ENCODE measurements around the gene OSBPL1A.

Gene OSBPL1A

DNA sequence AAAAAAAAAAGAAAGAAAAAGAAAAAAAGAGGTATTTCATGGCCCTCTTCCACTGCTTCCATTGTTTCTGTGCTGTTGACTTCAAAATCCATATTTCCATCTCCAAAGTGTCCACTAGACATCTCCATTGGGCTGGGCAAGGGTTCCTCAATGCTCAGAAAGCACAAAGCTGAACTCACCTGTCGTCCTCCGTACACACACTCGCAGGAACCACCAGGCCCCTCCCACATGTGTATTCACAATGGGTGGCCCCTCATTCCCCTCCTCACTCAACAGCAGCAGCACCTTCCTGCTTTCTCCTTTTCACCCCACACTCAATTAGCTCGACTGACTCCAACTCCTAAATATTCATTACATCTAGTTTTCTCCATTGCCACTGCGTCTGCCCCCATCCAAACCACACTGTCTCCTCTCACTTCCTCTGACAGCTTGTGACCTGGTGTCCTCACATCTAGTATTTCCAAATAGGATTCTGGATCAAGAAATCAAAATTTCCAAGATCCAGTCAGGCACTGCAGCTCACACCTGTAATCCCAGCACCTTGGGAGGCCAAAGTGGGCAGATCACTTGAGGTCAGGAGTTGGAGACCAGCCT lies 25.2 kb downstream of the OSBPL1A start:
- TF ChIP-seq, protein P1, sequence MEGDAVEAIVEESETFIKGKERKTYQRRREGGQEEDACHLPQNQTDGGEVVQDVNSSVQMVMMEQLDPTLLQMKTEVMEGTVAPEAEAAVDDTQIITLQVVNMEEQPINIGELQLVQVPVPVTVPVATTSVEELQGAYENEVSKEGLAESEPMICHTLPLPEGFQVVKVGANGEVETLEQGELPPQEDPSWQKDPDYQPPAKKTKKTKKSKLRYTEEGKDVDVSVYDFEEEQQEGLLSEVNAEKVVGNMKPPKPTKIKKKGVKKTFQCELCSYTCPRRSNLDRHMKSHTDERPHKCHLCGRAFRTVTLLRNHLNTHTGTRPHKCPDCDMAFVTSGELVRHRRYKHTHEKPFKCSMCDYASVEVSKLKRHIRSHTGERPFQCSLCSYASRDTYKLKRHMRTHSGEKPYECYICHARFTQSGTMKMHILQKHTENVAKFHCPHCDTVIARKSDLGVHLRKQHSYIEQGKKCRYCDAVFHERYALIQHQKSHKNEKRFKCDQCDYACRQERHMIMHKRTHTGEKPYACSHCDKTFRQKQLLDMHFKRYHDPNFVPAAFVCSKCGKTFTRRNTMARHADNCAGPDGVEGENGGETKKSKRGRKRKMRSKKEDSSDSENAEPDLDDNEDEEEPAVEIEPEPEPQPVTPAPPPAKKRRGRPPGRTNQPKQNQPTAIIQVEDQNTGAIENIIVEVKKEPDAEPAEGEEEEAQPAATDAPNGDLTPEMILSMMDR (IDR thresholded peaks at IDR 0.05; ENCODE audit: low read depth, low read length) = no peak
- H3K36me3 ChIP-seq = peaks cover 5% of the 10 kb centered on the region; the same call in 1 of the 2 replicates
- no peaks in the 10 kb centered on the region for H3K27me3 ChIP-seq (ENCODE audit: insufficient read depth, low read depth, severe bottlenecking)
- DNase-seq = no peak
- H3K9me3 ChIP-seq (ENCODE audit: severe bottlenecking) = no peaks in the 10 kb centered on the region
- no peak overlapping the region for H3K27ac ChIP-seq
- no peak overlapping the region for H3K4me3 ChIP-seq (ENCODE audit: low read depth, low read length)

DNA sequence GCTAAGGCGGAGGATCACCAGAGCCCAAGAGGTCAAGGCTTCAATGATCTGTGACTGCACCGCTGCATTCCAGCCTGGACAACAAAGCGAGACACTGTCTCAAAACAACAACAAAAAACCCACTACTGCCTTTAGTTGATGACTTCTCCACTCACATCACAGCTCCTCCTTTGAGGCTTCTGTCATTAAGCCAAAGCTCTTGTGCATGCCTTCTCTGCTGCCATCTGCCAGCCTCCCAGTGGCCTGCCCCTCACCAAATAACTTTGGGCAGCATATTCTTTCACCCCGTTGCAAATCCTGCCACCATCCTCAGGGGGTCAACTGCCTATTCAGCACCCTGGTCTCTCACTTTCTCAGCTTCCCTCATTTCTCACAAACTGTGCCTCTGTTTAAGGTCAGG lies 27.5 kb downstream of the OSBPL1A start:
- Histone ChIP-seq H3K27ac (no peak overlapping the region), H3K9me3 (ENCODE audit: severe bottlenecking) (no peaks in the 10 kb centered on the region), H3K27me3 (ENCODE audit: insufficient read depth, low read depth, severe bottlenecking) (no peaks in the 10 kb centered on the region), H3K4me3 (ENCODE audit: low read depth, low read length) (no peak overlapping the region), H3K36me3 (0 out of 2 replicates have a peak, but pooled peaks cover 8% of the 10 kb centered on the region)
- no peak for DNase-seq
- TF ChIP-seq, protein P1 (IDR thresholded peaks at IDR 0.05; ENCODE audit: low read depth, low read length) = no peak

DNA sequence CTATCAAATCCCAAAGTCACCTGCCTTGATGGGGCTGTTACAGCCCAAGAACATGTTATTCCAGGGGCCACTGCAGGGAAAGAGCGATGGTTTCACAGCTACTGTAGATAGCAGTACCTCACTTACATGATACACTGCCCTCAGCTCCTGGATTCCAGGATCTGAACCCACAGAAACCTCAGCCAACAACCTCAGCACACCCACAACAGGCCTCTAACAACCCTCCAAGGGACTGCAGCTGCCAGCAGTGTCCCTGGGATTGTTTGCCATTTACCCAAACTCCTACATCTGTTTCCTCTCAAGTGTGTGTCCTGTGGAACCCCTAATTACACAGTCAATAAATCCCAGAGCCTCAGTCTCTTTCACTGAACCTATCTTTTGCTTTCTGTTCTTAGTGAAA lies 28.2 kb downstream of the OSBPL1A start:
- Histone ChIP-seq H3K9me3 (ENCODE audit: severe bottlenecking) (no peaks in the 10 kb centered on the region), H3K27ac (no peak overlapping the region), H3K27me3 (ENCODE audit: insufficient read depth, low read depth, severe bottlenecking) (no peaks in the 10 kb centered on the region), H3K36me3 (0 out of 2 replicates have a peak, but pooled peaks cover 8% of the 10 kb centered on the region), H3K4me3 (ENCODE audit: low read depth, low read length) (no peak overlapping the region)
- no peak for DNase-seq
- TF ChIP-seq, protein P1 (IDR thresholded peaks at IDR 0.05; ENCODE audit: low read depth, low read length) = no peak

DNA sequence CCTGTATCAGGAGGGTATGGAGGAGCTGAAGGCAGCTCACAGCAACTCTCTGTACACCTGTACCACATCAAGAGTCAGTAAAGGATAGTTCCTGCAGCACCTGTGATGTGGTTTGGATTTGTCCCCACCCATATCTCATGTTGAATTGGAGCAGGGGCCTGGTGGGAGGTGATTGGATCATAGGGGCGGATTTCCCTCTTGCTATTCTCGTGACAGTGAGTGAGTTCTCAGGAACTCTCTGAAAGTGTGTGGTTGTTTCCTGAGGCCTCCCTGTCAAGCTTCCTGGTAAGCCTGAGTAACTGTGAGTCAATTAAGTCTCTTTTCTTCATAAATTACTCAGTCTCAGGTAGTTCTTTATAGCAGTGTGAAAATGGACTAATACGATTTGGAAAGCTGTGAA lies 28.9 kb downstream of the OSBPL1A start:
- H3K4me3 ChIP-seq (ENCODE audit: low read depth, low read length) = no peak overlapping the region
- no peak for DNase-seq
- H3K27me3 ChIP-seq (ENCODE audit: insufficient read depth, low read depth, severe bottlenecking) = no peaks in the 10 kb centered on the region
- TF ChIP-seq, protein P1 (IDR thresholded peaks at IDR 0.05; ENCODE audit: low read depth, low read length) = no peak
- H3K36me3 ChIP-seq = 0 out of 2 replicates have a peak, but pooled peaks cover 8% of the 10 kb centered on the region
- no peaks in the 10 kb centered on the region for H3K9me3 ChIP-seq (ENCODE audit: severe bottlenecking)
- no peak overlapping the region for H3K27ac ChIP-seq

DNA sequence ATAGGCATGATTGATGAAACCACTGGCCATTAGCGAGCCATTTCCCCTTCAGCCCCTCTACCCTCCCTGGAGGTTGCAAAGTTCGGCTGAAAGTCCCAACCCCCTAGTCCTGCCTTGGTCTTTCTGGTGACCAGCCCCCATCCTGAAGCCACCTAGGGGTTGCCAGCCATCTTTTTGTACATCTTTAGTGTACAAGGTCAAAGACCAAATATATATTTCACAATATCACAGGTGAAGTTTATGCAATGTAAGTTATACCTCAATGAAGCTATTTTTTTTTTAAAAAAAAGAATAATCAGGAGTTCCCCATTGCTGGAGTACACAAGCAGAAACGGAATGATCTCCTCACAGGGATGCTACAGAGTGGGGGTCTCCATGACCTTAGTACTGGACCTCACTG lies 31.3 kb downstream of the OSBPL1A start:
- no peak overlapping the region for H3K27ac ChIP-seq
- 0 out of 2 replicates have a peak, but pooled peaks cover 8% of the 10 kb centered on the region for H3K36me3 ChIP-seq
- H3K27me3 ChIP-seq (ENCODE audit: insufficient read depth, low read depth, severe bottlenecking) = no peaks in the 10 kb centered on the region
- H3K9me3 ChIP-seq (ENCODE audit: severe bottlenecking) = no peaks in the 10 kb centered on the region
- no peak for DNase-seq
- no peak overlapping the region for H3K4me3 ChIP-seq (ENCODE audit: low read depth, low read length)
- TF ChIP-seq, protein P1 (IDR thresholded peaks at IDR 0.05; ENCODE audit: low read depth, low read length) = no peak

DNA sequence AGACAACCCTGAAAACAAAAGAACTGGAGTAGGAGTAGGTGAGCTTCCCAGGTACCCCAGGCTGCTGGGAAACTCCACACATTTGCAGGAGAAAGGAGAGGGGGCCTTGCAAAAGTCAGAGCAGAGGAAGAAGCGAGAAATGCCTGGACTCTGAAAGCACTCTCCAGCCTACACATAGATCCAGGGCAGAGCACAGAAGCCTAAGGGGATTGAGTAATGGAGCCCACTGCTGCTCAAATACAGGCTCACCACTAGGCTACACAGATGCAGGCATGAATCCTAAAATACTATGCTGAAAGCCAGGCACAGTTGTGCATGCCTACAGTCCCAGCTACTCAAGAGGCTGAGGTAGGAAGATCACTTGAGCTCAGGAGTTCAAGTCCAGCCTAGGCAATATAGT lies 33.4 kb downstream of the OSBPL1A start:
- 0 out of 2 replicates have a peak, but pooled peaks cover 8% of the 10 kb centered on the region for H3K36me3 ChIP-seq
- DNase-seq = no peak
- H3K27ac ChIP-seq = no peak overlapping the region
- H3K4me3 ChIP-seq (ENCODE audit: low read depth, low read length) = no peak overlapping the region
- no peaks in the 10 kb centered on the region for H3K9me3 ChIP-seq (ENCODE audit: severe bottlenecking)
- TF ChIP-seq, protein P1 (IDR thresholded peaks at IDR 0.05; ENCODE audit: low read depth, low read length) = no peak
- no peaks in the 10 kb centered on the region for H3K27me3 ChIP-seq (ENCODE audit: insufficient read depth, low read depth, severe bottlenecking)
